ENCODE data around the gene TENM3.

Gene TENM3

GRCh38 chr4:182671231-182671630, 428.0 kb downstream of the TENM3 start:
- Histone ChIP-seq H3F3A (ENCODE audit: insufficient read depth, low read length) (no peaks in the 10 kb centered on the region), H3K9ac (ENCODE audit: low read length) (no peak overlapping the region)

GRCh38 chr4:182671749-182672148, 428.5 kb downstream of the TENM3 start:
- no peaks in the 10 kb centered on the region for H3K79me2 ChIP-seq (ENCODE audit: low read length)
- H3K9me2 ChIP-seq (replicated peaks; ENCODE audit: insufficient read depth, low read length), result no peaks in the 10 kb centered on the region
- DNase-seq, result no peak
- H3K4me1 ChIP-seq (ENCODE audit: low read length), result no peaks in the 10 kb centered on the region
- no peaks in the 10 kb centered on the region for H4K20me1 ChIP-seq (ENCODE audit: insufficient read depth, low read length)
- H3K9ac ChIP-seq (ENCODE audit: low read length), result no peak overlapping the region
- no peak overlapping the region for H3K4me3 ChIP-seq (ENCODE audit: low read length)
- H3K27me3 ChIP-seq (replicated peaks; ENCODE audit: insufficient read depth, low read length), result no peaks in the 10 kb centered on the region
- no peaks in the 10 kb centered on the region for H3F3A ChIP-seq (ENCODE audit: insufficient read depth, low read length)
- no peak overlapping the region for H3K4me2 ChIP-seq (ENCODE audit: low read depth, low read length)
- H3K36me3 ChIP-seq (replicated peaks; ENCODE audit: insufficient read depth, low read length), result no peaks in the 10 kb centered on the region
- H2AFZ ChIP-seq (ENCODE audit: low read length), result no peak overlapping the region
- no peaks in the 10 kb centered on the region for H3K9me3 ChIP-seq (replicated peaks; ENCODE audit: insufficient read depth, low read length)
- H3K27ac ChIP-seq (ENCODE audit: low read length), result no peak overlapping the region
- TF ChIP-seq CTCF (IDR thresholded peaks at IDR 0.05; ENCODE audit: low read length), result no peak
- no peak for TF ChIP-seq EZH2 (optimal IDR thresholded peaks at IDR 0.05; ENCODE audit: low read depth, low read length)
- TF ChIP-seq EZH2phosphoT487 (IDR thresholded peaks at IDR 0.05; ENCODE audit: low read length), result no peak

More at GRCh38 chr4:182671231-182671630, 428.0 kb downstream of the TENM3 start:
- TF ChIP-seq EZH2phosphoT487 (IDR thresholded peaks at IDR 0.05; ENCODE audit: low read length), result no peak
- TF ChIP-seq EZH2 (optimal IDR thresholded peaks at IDR 0.05; ENCODE audit: low read depth, low read length), result no peak
- TF ChIP-seq CTCF (IDR thresholded peaks at IDR 0.05; ENCODE audit: low read length), result no peak
- Histone ChIP-seq H3K4me1 (ENCODE audit: low read length) (no peaks in the 10 kb centered on the region), H3K27me3 (replicated peaks; ENCODE audit: insufficient read depth, low read length) (no peaks in the 10 kb centered on the region), H3K9me2 (replicated peaks; ENCODE audit: insufficient read depth, low read length) (no peaks in the 10 kb centered on the region), H3K4me2 (ENCODE audit: low read depth, low read length) (no peak overlapping the region), H4K20me1 (ENCODE audit: insufficient read depth, low read length) (no peaks in the 10 kb centered on the region), H3K4me3 (ENCODE audit: low read length) (no peak overlapping the region), H3K9me3 (replicated peaks; ENCODE audit: insufficient read depth, low read length) (no peaks in the 10 kb centered on the region), H3K36me3 (replicated peaks; ENCODE audit: insufficient read depth, low read length) (no peaks in the 10 kb centered on the region), H3K27ac (ENCODE audit: low read length) (no peak overlapping the region), H3K79me2 (ENCODE audit: low read length) (no peaks in the 10 kb centered on the region), H2AFZ (ENCODE audit: low read length) (no peak overlapping the region)
- no peak for DNase-seq

GRCh38 chr4:182678590-182678989, 435.4 kb downstream of the TENM3 start:
- H3K79me2 ChIP-seq (ENCODE audit: low read length), result no peaks in the 10 kb centered on the region
- no peak overlapping the region for H2AFZ ChIP-seq (ENCODE audit: low read length)
- no peak overlapping the region for H3K9ac ChIP-seq (ENCODE audit: low read length)
- H3K4me1 ChIP-seq (ENCODE audit: low read length), result no peaks in the 10 kb centered on the region
- no peaks in the 10 kb centered on the region for H3K9me3 ChIP-seq (replicated peaks; ENCODE audit: insufficient read depth, low read length)
- no peak for DNase-seq
- no peaks in the 10 kb centered on the region for H3K36me3 ChIP-seq (replicated peaks; ENCODE audit: insufficient read depth, low read length)
- no peaks in the 10 kb centered on the region for H3K27me3 ChIP-seq (replicated peaks; ENCODE audit: insufficient read depth, low read length)
- H3F3A ChIP-seq (ENCODE audit: insufficient read depth, low read length), result no peaks in the 10 kb centered on the region
- TF ChIP-seq CTCF (IDR thresholded peaks at IDR 0.05; ENCODE audit: low read length) (no peak), EZH2 (optimal IDR thresholded peaks at IDR 0.05; ENCODE audit: low read depth, low read length) (no peak), EZH2phosphoT487 (IDR thresholded peaks at IDR 0.05; ENCODE audit: low read length) (no peak)
- H3K4me3 ChIP-seq (ENCODE audit: low read length), result no peak overlapping the region
- H3K27ac ChIP-seq (ENCODE audit: low read length), result no peak overlapping the region
- no peaks in the 10 kb centered on the region for H3K9me2 ChIP-seq (replicated peaks; ENCODE audit: insufficient read depth, low read length)
- no peak overlapping the region for H3K4me2 ChIP-seq (ENCODE audit: low read depth, low read length)
- H4K20me1 ChIP-seq (ENCODE audit: insufficient read depth, low read length), result no peaks in the 10 kb centered on the region

Data from MM.1S (cell line).